ENCODE measurements around the gene AP4S1. TPM values are rescaled to one million over a fixed set of nuclear protein-coding genes. Genes with fewer than 3 reads are reported as not detected.

The AP4S1 gene
- total RNA-seq, 6 donors from 2014 or later, result 5.3 to 11.1 (median 6.7) TPM

GRCh38 chr14:31125231-31125630, 99.8 kb downstream of the AP4S1 start:
- TF ChIP-seq CTCF (IDR thresholded peaks at IDR 0.05), result no peak
- no peak for TF ChIP-seq POLR2AphosphoS5 (IDR thresholded peaks at IDR 0.05)
- TF ChIP-seq EP300 (IDR thresholded peaks at IDR 0.05), result no peak
- TF ChIP-seq POLR2A (IDR thresholded peaks at IDR 0.05), result no peak
- Histone ChIP-seq H3K27ac (no peak overlapping the region), H3K9me3 (no peaks in the 10 kb centered on the region), H3K4me3 (no peak overlapping the region), H3K27me3 (no peaks in the 10 kb centered on the region), H3K4me1 (peaks cover 0 to 11% (median 2%) of the 10 kb centered on the region in 4 donors), H3K36me3 (peaks cover 26 to 93% (median 50%) of the 10 kb centered on the region in 4 donors)
- DNase-seq (no peak), ATAC-seq (ENCODE audit: low FRiP score in 2 of 2) (no peak)
- WGBS, 2 donors, result 89 to 93% methylated on average over 6 of the region's 6 CpGs

- WGBS, 2 donors, result 96 to 99% methylated on average over 7 of the region's 7 CpGs
- no peak overlapping the region for H3K4me3 ChIP-seq
- no peak overlapping the region for H3K27ac ChIP-seq
- H3K36me3 ChIP-seq, result peaks cover 15 to 92% (median 41%) of the 10 kb centered on the region in 4 donors
- ATAC-seq (ENCODE audit: low FRiP score in 2 of 2) (no peak), DNase-seq (no peak)
- no peaks in the 10 kb centered on the region for H3K9me3 ChIP-seq
- H3K4me1 ChIP-seq, result peaks cover 0 to 11% (median 2%) of the 10 kb centered on the region in 4 donors
- no peaks in the 10 kb centered on the region for H3K27me3 ChIP-seq
- TF ChIP-seq CTCF (IDR thresholded peaks at IDR 0.05) (no peak), POLR2AphosphoS5 (IDR thresholded peaks at IDR 0.05) (no peak), EP300 (IDR thresholded peaks at IDR 0.05) (no peak), POLR2A (IDR thresholded peaks at IDR 0.05) (no peak)
These were observed 101.2 kb downstream of the AP4S1 start for GRCh38 chr14:31126680-31127079.

- ATAC-seq (ENCODE audit: low FRiP score in 2 of 2) (no peak), DNase-seq (no peak)
- Histone ChIP-seq H3K9me3 (no peaks in the 10 kb centered on the region), H3K4me1 (peaks cover 0 to 11% (median 2%) of the 10 kb centered on the region in 4 donors), H3K4me3 (no peak overlapping the region), H3K27me3 (no peaks in the 10 kb centered on the region), H3K27ac (no peak overlapping the region), H3K36me3 (peaks cover 12 to 92% (median 37%) of the 10 kb centered on the region in 4 donors)
- no peak for TF ChIP-seq CTCF (IDR thresholded peaks at IDR 0.05)
- TF ChIP-seq EP300 (IDR thresholded peaks at IDR 0.05), result no peak
- TF ChIP-seq POLR2AphosphoS5 (IDR thresholded peaks at IDR 0.05), result no peak
- TF ChIP-seq POLR2A (IDR thresholded peaks at IDR 0.05), result no peak
These were observed 102.2 kb downstream of the AP4S1 start for GRCh38 chr14:31127690-31128089.

GRCh38 chr14:31128601-31129526, 103.4 kb downstream of the AP4S1 start:
- H3K27me3 ChIP-seq, result no peaks in the 10 kb centered on the region
- H3K36me3 ChIP-seq, result peaks cover 15 to 92% (median 39%) of the 10 kb centered on the region in 4 donors
- no peak overlapping the region for H3K27ac ChIP-seq
- peak in 1 of 2 donors; percentile 42 for ATAC-seq (ENCODE audit: low FRiP score in 2 of 2)
- H3K4me1 ChIP-seq, result peaks cover 0 to 11% (median 2%) of the 10 kb centered on the region in 4 donors
- H3K4me3 ChIP-seq, result no peak overlapping the region
- no peaks in the 10 kb centered on the region for H3K9me3 ChIP-seq
- DNase-seq, result no peak
- TF ChIP-seq POLR2AphosphoS5 (IDR thresholded peaks at IDR 0.05), result no peak
- no peak for TF ChIP-seq EP300 (IDR thresholded peaks at IDR 0.05)
- no peak for TF ChIP-seq POLR2A (IDR thresholded peaks at IDR 0.05)
- no peak for TF ChIP-seq CTCF (IDR thresholded peaks at IDR 0.05)
- WGBS, 2 donors, result 87 to 91% methylated on average over 17 to 18 of the region's 18 CpGs
